IPS-18a (cell line): ENCODE measurements around the gene MSI1.
A peak's percentile ranks its signal among the peaks of the same experiment; 100 is the strongest.

Experiments used
- H3K27ac ChIP-seq: one replicate; pipeline ENCODE4 v1.5.1; 2013; ENCODE audit warnings: low read length
- H3K27me3 ChIP-seq: one replicate; pipeline ENCODE4 v1.6.1; 2013; ENCODE audit warnings: mild to moderate bottlenecking, low read length; ENCODE audit not compliant: control insufficient read depth, insufficient read depth
- H3K36me3 ChIP-seq: one replicate; pipeline ENCODE4 v1.6.1; 2013; ENCODE audit warnings: low read depth, low read length; ENCODE audit not compliant: control insufficient read depth
- H3K4me1 ChIP-seq: one replicate; pipeline ENCODE4 v1.6.1; 2013; ENCODE audit warnings: low read depth, low read length; ENCODE audit not compliant: control insufficient read depth
- H3K4me3 ChIP-seq: one replicate; pipeline ENCODE4 v1.5.1; 2013; ENCODE audit warnings: low read length
- H3K9ac ChIP-seq: one replicate; pipeline ENCODE4 v1.6.1; 2013; ENCODE audit warnings: mild to moderate bottlenecking, low read length, moderate library complexity
- H3K9me3 ChIP-seq: one replicate; pipeline ENCODE4 v1.6.1; 2013; ENCODE audit warnings: low read depth, low read length; ENCODE audit not compliant: control insufficient read depth

MSI1 gene

DNA sequence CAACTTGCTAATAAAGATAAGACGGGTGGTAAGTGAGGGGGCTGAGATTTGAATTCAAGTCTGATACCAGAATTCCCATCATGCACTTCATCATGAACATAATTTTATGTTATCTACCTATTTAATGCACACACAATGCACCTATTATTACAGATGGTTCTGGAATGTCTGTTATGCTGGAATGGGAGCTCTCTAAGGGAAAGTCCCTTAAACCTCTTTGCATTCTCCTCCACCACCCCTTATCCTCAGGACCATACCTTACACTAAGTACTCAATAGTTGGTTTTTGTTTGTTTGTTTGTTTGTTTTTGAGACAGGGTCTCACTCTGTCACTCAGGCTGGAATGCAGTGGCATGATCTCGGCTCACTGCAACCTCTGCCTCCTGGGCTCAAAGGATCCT lies 7.0 kb upstream of the MSI1 start:
- Histone ChIP-seq H3K4me1 (peaks cover 19% of the 10 kb centered on the region), H3K9me3 (no peaks in the 10 kb centered on the region), H3K9ac (no peak overlapping the region), H3K36me3 (no peaks in the 10 kb centered on the region), H3K27me3 (peaks cover 4% of the 10 kb centered on the region), H3K27ac (no peak overlapping the region), H3K4me3 (no peak overlapping the region)

GRCh38 chr12:120373683-120374082 lies 4.7 kb upstream of the MSI1 start:
- Histone ChIP-seq H3K4me1 (peaks cover 30% of the 10 kb centered on the region), H3K9me3 (no peaks in the 10 kb centered on the region)

GRCh38 chr12:120370343-120371243 lies 1.6 kb upstream of the MSI1 start:
- Histone ChIP-seq H3K27ac (no peak overlapping the region), H3K36me3 (peaks cover 9% of the 10 kb centered on the region), H3K9ac (no peak overlapping the region), H3K4me1 (peaks cover 24% of the 10 kb centered on the region), H3K9me3 (no peaks in the 10 kb centered on the region), H3K4me3 (peak overlapping the region; percentile 58), H3K27me3 (peaks cover 10% of the 10 kb centered on the region)

More at GRCh38 chr12:120373683-120374082, 4.7 kb upstream of the MSI1 start:
- no peak overlapping the region for H3K27ac ChIP-seq
- no peak overlapping the region for H3K9ac ChIP-seq
- H3K27me3 ChIP-seq, result peaks cover 10% of the 10 kb centered on the region
- H3K4me3 ChIP-seq, result no peak overlapping the region
- H3K36me3 ChIP-seq, result no peaks in the 10 kb centered on the region

- Histone ChIP-seq H3K27me3 (peaks cover 10% of the 10 kb centered on the region), H3K36me3 (peaks cover 16% of the 10 kb centered on the region), H3K9me3 (no peaks in the 10 kb centered on the region), H3K4me3 (peak overlapping the region; percentile 58), H3K4me1 (peaks cover 24% of the 10 kb centered on the region), H3K9ac (peak overlapping the region; percentile 58), H3K27ac (no peak overlapping the region)
Observed at GRCh38 chr12:120369603-120370342, 809 bp upstream of the MSI1 start.

DNA sequence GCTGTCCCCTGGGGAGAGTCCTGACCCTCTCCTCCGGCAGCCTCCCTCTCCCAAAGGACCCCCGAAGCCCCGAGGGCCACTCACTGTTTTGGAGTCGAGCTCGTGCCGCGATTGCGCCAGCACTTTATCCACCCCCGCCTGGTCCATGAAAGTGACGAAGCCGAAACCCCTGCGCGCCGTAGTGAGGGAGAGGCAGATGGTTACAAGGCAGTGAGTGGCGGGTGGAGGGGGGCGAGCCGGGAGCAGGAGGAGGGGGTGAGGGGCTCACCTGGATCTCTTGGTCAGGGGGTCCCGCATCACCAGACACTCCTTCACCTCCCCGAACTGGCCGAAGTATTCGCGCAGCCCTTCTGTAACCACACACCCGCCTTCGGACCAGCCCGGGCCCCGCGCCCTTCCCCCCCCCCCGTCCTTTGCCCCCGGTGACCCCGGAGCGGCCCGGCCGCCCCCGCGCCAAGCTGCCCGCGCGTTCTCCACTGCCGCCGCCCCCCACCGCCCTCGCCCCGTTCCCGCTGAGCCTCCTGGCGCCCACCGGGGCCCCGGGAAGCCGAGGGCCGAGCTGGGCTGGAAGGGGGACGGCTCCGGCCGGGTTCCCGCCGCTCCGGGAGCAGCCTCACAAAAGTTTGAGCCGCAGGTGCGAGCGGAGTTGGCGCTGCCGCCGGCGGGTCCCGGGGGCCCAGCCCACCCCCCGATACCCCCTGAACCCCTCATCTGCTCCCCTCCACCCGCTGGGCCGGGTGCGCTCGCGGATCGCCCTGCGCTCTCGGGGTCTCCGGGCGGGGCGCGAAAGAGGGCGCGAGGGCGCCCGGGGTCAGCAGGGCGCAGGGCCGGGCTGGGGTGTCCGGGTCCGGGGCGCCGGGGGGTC lies 808 bp downstream of the MSI1 start:
- peaks cover 10% of the 10 kb centered on the region for H3K27me3 ChIP-seq
- no peaks in the 10 kb centered on the region for H3K9me3 ChIP-seq
- H3K4me1 ChIP-seq, result peaks cover 32% of the 10 kb centered on the region
- no peak overlapping the region for H3K27ac ChIP-seq
- peaks cover 22% of the 10 kb centered on the region for H3K36me3 ChIP-seq
- H3K9ac ChIP-seq, result peak overlapping the region; percentile 65
- peak overlapping the region; percentile 75 for H3K4me3 ChIP-seq

GRCh38 chr12:120367233-120367923 lies 1.6 kb downstream of the MSI1 start:
- H3K27ac ChIP-seq, result no peak overlapping the region
- peak overlapping the region; percentile 75 for H3K4me3 ChIP-seq
- peak overlapping the region; percentile 65 for H3K9ac ChIP-seq

DNA sequence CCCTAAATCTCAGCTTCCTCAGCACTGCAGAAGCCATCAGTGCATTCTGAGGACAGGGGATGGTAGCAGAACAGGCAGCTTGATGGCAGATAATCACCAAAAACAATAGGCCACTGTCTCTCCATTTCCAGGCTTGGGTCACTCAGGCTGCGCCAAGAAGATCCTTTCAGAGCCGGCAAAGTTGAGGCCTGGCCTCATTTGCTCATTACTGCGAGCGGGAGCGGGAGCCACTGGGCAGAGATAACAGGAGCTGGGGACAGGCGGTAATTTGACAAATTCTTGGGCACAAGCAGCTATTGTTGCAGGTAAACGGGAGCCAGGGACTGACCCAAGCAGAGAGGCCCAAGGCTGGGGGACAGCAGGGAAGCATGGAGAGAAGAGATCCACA lies 2.1 kb downstream of the MSI1 start:
- peak overlapping the region; percentile 75 for H3K4me3 ChIP-seq
- H3K9me3 ChIP-seq, result no peaks in the 10 kb centered on the region
- H3K4me1 ChIP-seq, result peaks cover 45% of the 10 kb centered on the region
- peaks cover 22% of the 10 kb centered on the region for H3K36me3 ChIP-seq
- H3K9ac ChIP-seq, result no peak overlapping the region
- H3K27me3 ChIP-seq, result peaks cover 7% of the 10 kb centered on the region
- H3K27ac ChIP-seq, result no peak overlapping the region

More at GRCh38 chr12:120367233-120367923, 1.6 kb downstream of the MSI1 start:
- Histone ChIP-seq H3K27me3 (peaks cover 10% of the 10 kb centered on the region), H3K4me1 (peaks cover 40% of the 10 kb centered on the region), H3K9me3 (no peaks in the 10 kb centered on the region), H3K36me3 (peaks cover 22% of the 10 kb centered on the region)

- no peak overlapping the region for H3K27ac ChIP-seq
- peaks cover 6% of the 10 kb centered on the region for H3K27me3 ChIP-seq
- H3K9ac ChIP-seq, result no peak overlapping the region
- peaks cover 46% of the 10 kb centered on the region for H3K4me1 ChIP-seq
- H3K9me3 ChIP-seq, result no peaks in the 10 kb centered on the region
- H3K4me3 ChIP-seq, result no peak overlapping the region
- peaks cover 22% of the 10 kb centered on the region for H3K36me3 ChIP-seq
Observed at GRCh38 chr12:120366341-120366705, 2.6 kb downstream of the MSI1 start.

DNA sequence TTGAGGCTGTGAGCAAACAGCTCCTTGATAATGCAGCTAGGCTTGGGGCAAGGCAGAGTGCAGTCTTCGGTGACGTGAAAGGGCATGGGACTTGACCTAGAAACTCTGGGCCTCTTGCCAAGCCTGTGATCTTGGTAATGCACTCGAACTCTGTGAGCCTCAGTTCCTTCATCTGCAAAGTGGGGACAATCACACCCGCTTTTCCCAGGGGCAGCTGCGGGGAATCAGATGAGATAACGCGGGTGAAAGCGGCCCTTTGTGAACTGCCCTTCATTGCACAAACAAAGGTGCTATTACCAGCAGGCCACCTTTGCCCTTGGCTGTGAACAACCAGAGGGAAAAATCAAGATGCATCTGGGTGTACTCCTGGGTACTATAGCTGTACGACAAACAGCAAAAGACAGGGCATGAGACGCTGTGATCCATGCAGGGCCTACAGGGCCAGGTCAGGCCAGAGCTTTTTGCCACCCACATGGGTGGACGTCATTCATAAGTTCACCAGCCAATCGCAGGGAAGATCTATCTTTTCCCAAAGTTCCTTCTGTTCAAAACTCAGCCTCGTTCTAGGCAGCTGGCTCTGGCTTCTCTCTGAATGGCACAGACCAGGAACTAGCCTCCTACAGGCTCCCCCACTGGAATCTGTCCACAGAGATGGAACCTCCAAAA lies 3.2 kb downstream of the MSI1 start:
- peaks cover 6% of the 10 kb centered on the region for H3K27me3 ChIP-seq
- H3K4me3 ChIP-seq, result no peak overlapping the region
- H3K9me3 ChIP-seq, result no peaks in the 10 kb centered on the region
- no peak overlapping the region for H3K9ac ChIP-seq
- no peak overlapping the region for H3K27ac ChIP-seq
- peaks cover 22% of the 10 kb centered on the region for H3K36me3 ChIP-seq
- peaks cover 47% of the 10 kb centered on the region for H3K4me1 ChIP-seq

- Histone ChIP-seq H3K9ac (no peak overlapping the region), H3K27ac (no peak overlapping the region), H3K4me3 (no peak overlapping the region), H3K27me3 (no peaks in the 10 kb centered on the region), H3K9me3 (no peaks in the 10 kb centered on the region), H3K4me1 (peaks cover 45% of the 10 kb centered on the region), H3K36me3 (peaks cover 22% of the 10 kb centered on the region)
Observed at GRCh38 chr12:120364487-120364886, 4.5 kb downstream of the MSI1 start.
